ENCODE data around the gene EMC1. TPM values are rescaled to one million over a fixed set of nuclear protein-coding genes. Genes with fewer than 3 reads are reported as not detected.
"Not testable (repeated sequence)": the region's sequence is repeated elsewhere in the genome, so short reads cannot be mapped to it uniquely, and the experiment has no call there.

Gene EMC1
- polyA plus RNA-seq, 3 donors = 14.7 to 27.1 (median 18.5) TPM

GRCh38 chr1:19274636-19275035, 23.3 kb upstream of the EMC1 start:
- Histone ChIP-seq H3K4me3 (replicated peaks in 1 of 3; ENCODE audit: low read depth in 2 of 3, low read length in 3 of 3) (no peak overlapping the region), H3K9me3 (replicated peaks in 1 of 2; ENCODE audit: control insufficient read depth in 1 of 2, insufficient read depth in 1 of 2, low read length in 2 of 2) (peaks cover 6 to 16% of the 10 kb centered on the region in 2 donors), H2AFZ (ENCODE audit: insufficient read depth, low read depth, low read length, poor library complexity, severe bottlenecking) (no peak overlapping the region), H4K20me1 (ENCODE audit: insufficient read depth, low read length) (no peaks in the 10 kb centered on the region), H3K79me2 (ENCODE audit: insufficient read depth, low read length) (no peaks in the 10 kb centered on the region), H3K4me2 (replicated peaks; ENCODE audit: extremely low read depth, low read length, poor library complexity, severe bottlenecking) (no peak overlapping the region), H3K9ac (ENCODE audit: insufficient read depth, low read length, poor library complexity, severe bottlenecking) (no peak overlapping the region), H3K27me3 (ENCODE audit: control insufficient read depth in 2 of 2, insufficient read depth in 2 of 2, low read length in 2 of 2) (peaks cover 7 to 21% of the 10 kb centered on the region in 2 donors), H3K4me1 (ENCODE audit: control insufficient read depth in 1 of 2, insufficient read depth in 2 of 2, low read length in 2 of 2) (no peaks in the 10 kb centered on the region), H3K36me3 (replicated peaks in 1 of 2; ENCODE audit: control insufficient read depth in 1 of 2, insufficient read depth in 2 of 2, low read length in 2 of 2) (no peaks in the 10 kb centered on the region), H3K27ac (ENCODE audit: low read depth in 1 of 2, low read length in 2 of 2) (no peak overlapping the region)
- DNase-seq = no peak
- peaks cover 3 to 6% of the 10 kb centered on the region in 2 donors for H3K36me3 Mint-ChIP-seq
- peaks cover 29 to 36% (median 31%) of the 10 kb centered on the region in 3 donors for H3K27me3 Mint-ChIP-seq (ENCODE audit: low read depth in 3 of 3)
- peaks cover 2% of the 10 kb centered on the region for H3K4me1 Mint-ChIP-seq
- peak overlapping the region in 1 of 2 donors; percentile 80 for H3K4me3 Mint-ChIP-seq
- intact Hi-C loops (cut with micrococcal nuclease) = no loop called here
- peaks cover 9 to 34% (median 22%) of the 10 kb centered on the region in 7 donors for H3K9me3 Mint-ChIP-seq
- peak overlapping the region in 1 of 7 donors; percentile 67 for H3K27ac Mint-ChIP-seq
- WGBS (ENCODE audit: insufficient coverage) = 100% methylated on average over 3 of the region's 5 CpGs
- TF ChIP-seq CTCF (IDR thresholded peaks at IDR 0.05) = no peak

- H2AFZ ChIP-seq (ENCODE audit: insufficient read depth, low read depth, low read length, poor library complexity, severe bottlenecking); H3K36me3 ChIP-seq (replicated peaks in 1 of 2; ENCODE audit: control insufficient read depth in 1 of 2, insufficient read depth in 2 of 2, low read length in 2 of 2); intact Hi-C loops (cut with micrococcal nuclease); H4K20me1 ChIP-seq (ENCODE audit: insufficient read depth, low read length); H3K27ac ChIP-seq (ENCODE audit: low read depth in 1 of 2, low read length in 2 of 2); H3K4me1 ChIP-seq (ENCODE audit: control insufficient read depth in 1 of 2, insufficient read depth in 2 of 2, low read length in 2 of 2); H3K79me2 ChIP-seq (ENCODE audit: insufficient read depth, low read length); H3K27ac Mint-ChIP-seq; H3K36me3 Mint-ChIP-seq; H3K4me3 ChIP-seq (replicated peaks in 1 of 3; ENCODE audit: low read depth in 2 of 3, low read length in 3 of 3); DNase-seq; H3K4me1 Mint-ChIP-seq; H3K9ac ChIP-seq (ENCODE audit: insufficient read depth, low read length, poor library complexity, severe bottlenecking): not testable (repeated sequence)
- Histone ChIP-seq H3K9me3 (replicated peaks in 1 of 2; ENCODE audit: control insufficient read depth in 1 of 2, insufficient read depth in 1 of 2, low read length in 2 of 2) (peaks cover 6 to 16% of the 10 kb centered on the region in 2 donors), H3K27me3 (ENCODE audit: control insufficient read depth in 2 of 2, insufficient read depth in 2 of 2, low read length in 2 of 2) (peaks cover 7 to 21% of the 10 kb centered on the region in 2 donors), H3K4me2 (replicated peaks; ENCODE audit: extremely low read depth, low read length, poor library complexity, severe bottlenecking) (peak overlapping the region; percentile 22)
- H3K4me3 Mint-ChIP-seq = peak overlapping the region in 1 of 2 donors; percentile 80
- peaks cover 9 to 34% (median 21%) of the 10 kb centered on the region in 7 donors for H3K9me3 Mint-ChIP-seq
- H3K27me3 Mint-ChIP-seq (ENCODE audit: low read depth in 3 of 3) = peaks cover 29 to 36% (median 31%) of the 10 kb centered on the region in 3 donors
- 18% methylated on average over 35 of the region's 66 CpGs for WGBS (ENCODE audit: insufficient coverage)
Observed at GRCh38 chr1:19273844-19274531, 22.7 kb upstream of the EMC1 start.

Data from CD14-positive monocyte (primary cell).